Ascending aorta (tissue), 2 donors: ENCODE measurements around the gene DHRSX. TPM values are rescaled to one million over a fixed set of nuclear protein-coding genes. Genes with fewer than 3 reads are reported as not detected.
"Not testable (repeated sequence)": the region's sequence is repeated elsewhere in the genome, so short reads cannot be mapped to it uniquely, and the experiment has no call there.

Source experiments
- DNase-seq, 2 donors: peaks; one replicate each; pipeline ENCODE4 v3.0.0-alpha.2; 2019; ENCODE audit warnings: low spot score in 2 of 2
- H3K27ac ChIP-seq, 2 donors: fragments of 200-600 bp; sonication (generic); one replicate each; pipeline ENCODE4 v1.5.1; 2016 to 2017; ENCODE audit warnings: mild to moderate bottlenecking in 1 of 2
- H3K27me3 ChIP-seq: fragments of 200-600 bp; sonication (generic); one replicate; pipeline ENCODE4 v1.5.1; 2017
- H3K36me3 ChIP-seq, 2 donors: fragments of 200-600 bp; sonication (generic); one replicate each; pipeline ENCODE4 v1.5.1; 2016
- H3K4me1 ChIP-seq, 2 donors: fragments of 200-600 bp; sonication (generic); one replicate each; pipeline ENCODE4 v1.5.1; 2016 to 2017; ENCODE audit warnings: mild to moderate bottlenecking in 1 of 2
- H3K4me3 ChIP-seq, 2 donors: fragments of 200-600 bp; sonication (generic); one replicate each; pipeline ENCODE4 v1.5.1; 2016 to 2017; ENCODE audit warnings: mild to moderate bottlenecking in 1 of 2
- H3K9me3 ChIP-seq, 2 donors: fragments of 200-600 bp; sonication (generic); one replicate each; pipeline ENCODE4 v1.5.1; 2016
- CTCF ChIP-seq, 3 experiments: fragments of 200-600 bp in 2 of 3; fragments of 450-650 bp in 1 of 3; sonication (generic) in 2 of 3; IDR thresholded peaks; one replicate each; pipeline ENCODE4 v1.5.1; 2016 to 2019; ENCODE audit warnings: antibody characterized with exemption in 3 of 3, mild to moderate bottlenecking in 1 of 3, moderate library complexity in 1 of 3
- intact Hi-C: fragments of 100-400 bp; cut with DNase I; formaldehyde crosslinking; loops from one replicate; pipeline ENCODE4 v1.15.1; 2023
- total RNA-seq: library from RNA; depleted of rRNA; stranded (reverse); fragments of >200 nt; gene quantifications from one replicate; pipeline ENCODE4 v1.1.0, GENCODE V29; 2016

The DHRSX gene
- total RNA-seq, 1 donor from 2014 or later = 13.4 TPM

DNA sequence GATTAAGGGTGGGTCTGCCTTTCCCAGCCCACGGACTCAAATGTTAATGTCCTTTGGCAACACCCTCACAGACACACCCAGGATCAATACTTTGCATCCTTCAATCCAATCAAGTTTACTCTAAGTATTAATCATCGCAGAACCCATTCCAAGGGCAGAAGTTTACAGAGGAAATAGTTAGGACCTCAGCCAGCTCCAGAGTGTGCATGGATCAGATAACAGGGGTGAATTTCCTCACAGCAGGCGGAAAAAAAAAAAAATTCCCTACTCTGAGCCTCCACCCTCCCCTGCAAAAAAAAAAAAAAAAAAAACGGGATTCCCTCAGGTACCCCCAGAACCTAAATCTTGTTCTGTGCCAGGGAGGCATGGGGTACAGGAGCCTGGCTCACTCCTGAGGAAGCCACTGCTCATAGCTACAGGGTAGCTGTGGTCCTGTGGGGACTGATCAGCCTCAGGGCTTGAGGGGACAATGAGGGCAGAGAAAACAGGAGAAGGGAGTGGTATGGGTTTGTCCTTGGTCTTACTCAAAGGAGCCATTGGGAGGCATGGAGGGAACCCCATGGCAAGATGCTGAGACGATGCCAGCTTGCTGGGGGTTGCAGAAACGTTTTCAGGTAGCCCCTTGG is 113.0 kb downstream of the DHRSX start:
- peaks cover 0 to 4% of the 10 kb centered on the region in 2 donors for H3K9me3 ChIP-seq
- H3K4me1 ChIP-seq = no peaks in the 10 kb centered on the region
- intact Hi-C loops = no loop called here
- no peak for TF ChIP-seq CTCF (IDR thresholded peaks at IDR 0.05)
- peaks cover 0 to 14% of the 10 kb centered on the region in 2 donors for H3K36me3 ChIP-seq
- H3K4me3 ChIP-seq = no peak overlapping the region
- H3K27me3 ChIP-seq = no peaks in the 10 kb centered on the region
- no peak overlapping the region for H3K27ac ChIP-seq
- DNase-seq = no peak

DNA sequence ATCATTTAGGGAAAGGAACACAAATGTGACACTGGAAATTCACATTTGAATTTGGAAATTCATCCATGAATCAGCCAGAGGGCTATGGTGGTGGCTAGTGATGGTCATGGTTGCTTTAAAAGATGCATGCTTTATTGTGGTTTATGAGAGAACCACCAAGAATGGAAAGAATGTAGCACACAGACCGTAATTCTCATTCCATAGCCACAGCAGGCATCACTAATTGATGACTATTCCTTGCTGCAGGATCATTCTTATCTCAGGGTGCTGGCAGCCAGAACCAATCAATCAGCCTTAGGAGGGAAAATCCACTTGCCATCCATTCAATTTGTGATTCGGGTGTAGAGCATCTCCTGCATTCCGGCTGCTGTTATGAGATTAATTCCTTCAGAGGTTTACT is 115.6 kb downstream of the DHRSX start:
- no peak for DNase-seq
- Histone ChIP-seq H3K4me3 (no peak overlapping the region), H3K9me3 (no peaks in the 10 kb centered on the region), H3K4me1 (no peaks in the 10 kb centered on the region), H3K27me3 (no peaks in the 10 kb centered on the region), H3K36me3 (peaks cover 0 to 4% of the 10 kb centered on the region in 2 donors), H3K27ac (no peak overlapping the region)
- no peak for TF ChIP-seq CTCF (IDR thresholded peaks at IDR 0.05)
- intact Hi-C loops = no loop called here

GRCh38 chrX:2384486-2384885 is 116.3 kb downstream of the DHRSX start:
- DNase-seq = no peak
- no peaks in the 10 kb centered on the region for H3K4me1 ChIP-seq
- no peaks in the 10 kb centered on the region for H3K9me3 ChIP-seq
- H3K27ac ChIP-seq = no peak overlapping the region
- H3K36me3 ChIP-seq = peaks cover 0 to 4% of the 10 kb centered on the region in 2 donors
- H3K4me3 ChIP-seq = no peak overlapping the region
- no peaks in the 10 kb centered on the region for H3K27me3 ChIP-seq
- TF ChIP-seq CTCF (IDR thresholded peaks at IDR 0.05) = no peak
- intact Hi-C loops = no loop called here

- no peak for DNase-seq
- Histone ChIP-seq H3K4me3 (no peak overlapping the region), H3K4me1 (no peaks in the 10 kb centered on the region), H3K36me3 (peaks cover 0 to 4% of the 10 kb centered on the region in 2 donors), H3K27ac (no peak overlapping the region), H3K27me3 (no peaks in the 10 kb centered on the region), H3K9me3 (no peaks in the 10 kb centered on the region)
- intact Hi-C loops = no loop called here
- no peak for TF ChIP-seq CTCF (IDR thresholded peaks at IDR 0.05)
Measured at GRCh38 chrX:2383735-2384134, 117.0 kb downstream of the DHRSX start.

DNA sequence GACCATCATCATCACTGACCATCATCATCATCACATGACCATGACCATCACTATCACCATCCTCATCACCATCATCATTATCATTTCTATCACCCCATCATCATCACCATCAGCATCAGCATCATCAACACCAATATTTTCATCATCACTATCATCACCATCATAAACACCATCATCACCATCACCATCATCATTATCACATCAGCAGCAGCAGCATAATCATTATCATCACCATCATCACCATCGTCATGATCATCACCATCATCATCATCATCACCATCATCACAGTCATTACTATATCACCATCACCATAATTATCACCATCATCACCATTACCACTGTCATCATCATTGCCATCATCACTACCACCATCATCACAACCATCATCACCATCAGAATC is 117.6 kb downstream of the DHRSX start:
- no peak for TF ChIP-seq CTCF (IDR thresholded peaks at IDR 0.05)
- DNase-seq = no peak
- no peaks in the 10 kb centered on the region for H3K9me3 ChIP-seq
- intact Hi-C loops = no loop called here
- H3K27ac ChIP-seq = no peak overlapping the region
- no peaks in the 10 kb centered on the region for H3K27me3 ChIP-seq
- H3K36me3 ChIP-seq = peaks cover 0 to 4% of the 10 kb centered on the region in 2 donors
- H3K4me1 ChIP-seq = no peaks in the 10 kb centered on the region
- no peak overlapping the region for H3K4me3 ChIP-seq

DNA sequence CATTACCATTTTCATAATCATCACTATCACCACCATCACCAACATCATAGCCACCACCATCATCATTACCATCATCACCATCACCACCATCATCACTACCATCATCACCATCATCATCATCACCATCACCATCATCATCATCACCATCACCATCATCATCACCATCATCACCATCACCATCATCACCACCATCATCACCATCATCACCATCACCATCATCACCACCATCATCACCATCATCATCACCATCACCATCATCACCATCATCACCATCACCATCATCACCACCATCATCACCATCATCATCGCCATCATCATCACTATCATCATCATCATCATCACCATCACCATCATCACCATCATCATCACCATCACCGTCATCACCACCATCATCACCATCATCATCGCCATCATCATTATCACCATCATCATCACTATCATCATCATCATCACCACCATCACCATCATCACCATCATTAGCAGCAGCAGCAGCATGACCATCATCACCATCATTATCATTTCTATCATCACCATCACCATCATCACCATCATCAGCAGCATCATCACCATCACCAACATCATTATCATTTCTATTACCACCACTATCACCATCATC is 118.2 kb downstream of the DHRSX start:
- H3K27ac ChIP-seq, H3K27me3 ChIP-seq, H3K4me1 ChIP-seq, H3K4me3 ChIP-seq, intact Hi-C loops, DNase-seq, H3K9me3 ChIP-seq, H3K36me3 ChIP-seq: not testable (repeated sequence)
